GM12878 (cell line): ENCODE measurements around the gene HHAT.

ENCODE experiments used
- GATAD2B ChIP-seq: fragments of 450-650 bp; conservative IDR thresholded peaks from 2 replicates; pipeline ENCODE4 v1.6.1; 2017; ENCODE audit warnings: low read depth, mild to moderate bottlenecking, moderate library complexity
- KDM1A ChIP-seq: fragments of 200-600 bp; sonication (generic); IDR thresholded peaks from 2 replicates; pipeline ENCODE4 v1.6.1; 2016; ENCODE audit warnings: borderline replicate concordance
- NRF1 ChIP-seq: conservative IDR thresholded peaks from 2 replicates; pipeline ENCODE4 v1.6.1; 2011; ENCODE audit warnings: mild to moderate bottlenecking, low read depth, low read length, improper control_type of control experiment
- POLR2AphosphoS5 ChIP-seq: IDR thresholded peaks from 2 replicates; pipeline ENCODE4 v1.6.1; 2011; ENCODE audit warnings: mild to moderate bottlenecking, low read length, inconsistent platforms
- REST ChIP-seq: IDR thresholded peaks from 2 replicates; pipeline ENCODE4 v1.6.1; 2012; ENCODE audit warnings: mild to moderate bottlenecking, low read depth, low read length
- YY1 ChIP-seq: IDR thresholded peaks from 2 replicates; pipeline ENCODE4 v1.6.1; 2011; ENCODE audit warnings: low read depth, mild to moderate bottlenecking, low read length

- TF ChIP-seq REST: no peak
- no peak for TF ChIP-seq GATAD2B
- TF ChIP-seq POLR2AphosphoS5: no peak
- no peak for TF ChIP-seq YY1
- TF ChIP-seq NRF1: no peak
- no peak for TF ChIP-seq KDM1A
These were observed 7.6 kb upstream of the HHAT start for GRCh38 chr1:210321131-210321530.
